GM10847 (cell line): ENCODE results near the gene MTA3.

Experiments used
- POLR2A ChIP-seq: IDR thresholded peaks from 2 replicates; pipeline ENCODE4 v1.6.1; 2011; ENCODE audit not compliant: insufficient read length; ENCODE audit errors: extremely low read depth

Gene MTA3

GRCh38 chr2:42756966-42757513, 188.6 kb downstream of the MTA3 start:
- no peak for TF ChIP-seq POLR2A

GRCh38 chr2:42757981-42758740, 189.7 kb downstream of the MTA3 start:
- no peak for TF ChIP-seq POLR2A

GRCh38 chr2:42758751-42759150, 190.3 kb downstream of the MTA3 start:
- no peak for TF ChIP-seq POLR2A

- no peak for TF ChIP-seq POLR2A
Observed at GRCh38 chr2:42761554-42761953, 193.1 kb downstream of the MTA3 start.

- TF ChIP-seq POLR2A, result no peak
Observed at GRCh38 chr2:42762155-42762554, 193.7 kb downstream of the MTA3 start.

GRCh38 chr2:42762823-42763804, 194.7 kb downstream of the MTA3 start:
- no peak for TF ChIP-seq POLR2A

- TF ChIP-seq POLR2A, result no peak
Observed at GRCh38 chr2:42764096-42764495, 195.7 kb downstream of the MTA3 start, which contains the start of gene OXER1. OXER1 (minus strand) TSS chr2:42764135; CDS start chr2:42764062, 73 bp downstream.

- TF ChIP-seq POLR2A, result no peak
Observed at GRCh38 chr2:42764901-42765300, 196.5 kb downstream of the MTA3 start.

GRCh38 chr2:42765686-42766085, 197.3 kb downstream of the MTA3 start:
- TF ChIP-seq POLR2A, result no peak

- TF ChIP-seq POLR2A, result no peak
Observed at GRCh38 chr2:42767080-42767898, 198.9 kb downstream of the MTA3 start.

- TF ChIP-seq POLR2A, result no peak
Observed at GRCh38 chr2:42767899-42768705, 199.7 kb downstream of the MTA3 start.

GRCh38 chr2:42768706-42769256, 200.3 kb downstream of the MTA3 start:
- TF ChIP-seq POLR2A, result no peak

GRCh38 chr2:42769583-42770287, 201.3 kb downstream of the MTA3 start:
- TF ChIP-seq POLR2A, result no peak
